HuH-7.5 (cell line): ENCODE data around the gene CHPT1.

Experiments
- DNase-seq: peaks from one replicate; pipeline ENCODE4 v3.0.0; 2011; ENCODE audit warnings: low spot score

The CHPT1 gene

DNA sequence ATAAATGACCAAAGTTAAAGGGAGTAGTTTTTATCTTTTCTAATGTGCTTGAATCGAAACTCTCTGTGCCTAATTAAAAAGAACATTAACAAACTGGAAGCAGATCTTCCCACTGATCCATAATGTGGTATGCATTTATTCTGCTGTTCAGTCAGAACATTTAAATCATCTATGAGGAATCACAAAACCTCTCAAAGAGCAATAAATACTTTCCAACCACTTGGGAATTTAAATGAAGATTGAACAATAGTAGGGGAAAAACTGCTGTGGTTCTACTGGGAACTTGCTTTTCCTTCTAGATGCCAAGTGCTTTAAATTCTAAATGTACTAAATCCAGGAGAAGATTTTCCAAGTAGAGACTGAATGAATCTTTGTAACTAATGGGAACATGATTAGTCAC lies 12.3 kb upstream of the CHPT1 start:
- no peak for DNase-seq

DNA sequence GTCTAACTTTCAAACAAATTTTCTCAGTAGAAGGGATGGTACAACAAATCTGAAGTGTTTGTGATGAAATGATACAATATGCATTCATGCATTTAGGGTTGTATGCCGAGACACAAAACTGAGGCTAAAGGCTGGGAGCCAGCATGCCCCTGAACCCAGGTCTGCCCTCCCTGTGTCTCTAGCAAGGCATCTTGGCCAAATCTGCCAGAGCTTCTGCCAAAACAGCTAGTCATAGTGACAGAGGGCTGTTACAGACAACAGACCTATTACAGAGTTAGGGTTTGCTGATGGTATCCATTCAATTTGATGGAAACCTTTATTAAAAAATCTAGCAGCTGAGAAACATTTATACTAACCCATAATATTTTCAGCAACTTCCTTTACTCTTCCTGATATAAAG lies 11.3 kb upstream of the CHPT1 start:
- no peak for DNase-seq

DNA sequence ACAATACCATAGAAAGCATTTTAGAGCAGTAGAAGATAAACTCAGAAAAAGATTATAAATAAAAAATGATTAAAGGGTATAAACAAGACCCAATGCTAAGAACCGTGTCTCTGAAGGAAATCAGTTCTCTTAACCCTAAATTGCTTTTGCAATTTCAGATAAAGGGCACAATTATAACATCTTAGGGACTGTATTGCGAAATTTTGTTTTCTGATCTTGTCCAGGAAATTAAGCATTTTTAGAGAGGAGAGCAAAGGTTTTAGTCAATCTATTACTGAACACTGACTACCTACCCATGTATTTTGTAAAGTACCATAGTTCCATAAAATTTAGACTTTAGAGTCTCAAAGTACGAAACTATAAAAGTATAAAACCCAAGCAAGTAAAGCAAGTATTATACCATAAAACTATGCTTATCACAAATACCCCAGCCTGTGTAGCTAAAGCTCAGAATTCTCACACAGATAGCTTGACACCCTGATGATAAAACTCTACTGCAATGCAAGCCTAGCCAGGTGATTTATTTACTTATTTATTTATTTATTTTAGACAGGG lies 6.8 kb upstream of the CHPT1 start:
- no peak for DNase-seq

DNA sequence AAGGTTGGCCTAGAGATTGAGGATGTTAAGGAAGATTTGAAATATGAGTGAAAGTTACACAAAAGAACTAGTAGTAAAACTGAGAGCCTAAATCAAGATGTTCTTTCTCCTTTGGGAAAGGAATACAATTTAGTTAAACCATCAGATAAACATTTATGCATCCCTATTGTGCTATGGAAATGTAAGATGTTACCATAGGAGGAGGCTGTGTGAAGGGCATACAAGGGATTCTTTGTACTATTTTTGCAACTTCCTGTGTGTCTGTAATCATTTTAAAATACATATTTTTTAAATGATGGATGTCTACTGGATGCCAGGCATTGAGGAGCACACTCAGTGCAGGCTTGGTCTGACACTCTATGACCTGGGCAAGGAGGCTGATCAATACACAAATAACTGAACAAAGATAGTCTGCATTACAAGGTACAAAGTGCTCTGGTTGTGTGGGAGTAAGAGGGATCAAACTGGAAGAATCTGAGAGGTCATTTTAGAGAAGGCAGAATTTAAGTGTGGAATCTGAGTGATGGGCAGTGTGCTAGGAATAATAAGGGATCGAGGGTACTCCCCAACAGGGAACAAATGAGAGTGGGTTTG lies 5.8 kb upstream of the CHPT1 start:
- peak; percentile 29 for DNase-seq

DNA sequence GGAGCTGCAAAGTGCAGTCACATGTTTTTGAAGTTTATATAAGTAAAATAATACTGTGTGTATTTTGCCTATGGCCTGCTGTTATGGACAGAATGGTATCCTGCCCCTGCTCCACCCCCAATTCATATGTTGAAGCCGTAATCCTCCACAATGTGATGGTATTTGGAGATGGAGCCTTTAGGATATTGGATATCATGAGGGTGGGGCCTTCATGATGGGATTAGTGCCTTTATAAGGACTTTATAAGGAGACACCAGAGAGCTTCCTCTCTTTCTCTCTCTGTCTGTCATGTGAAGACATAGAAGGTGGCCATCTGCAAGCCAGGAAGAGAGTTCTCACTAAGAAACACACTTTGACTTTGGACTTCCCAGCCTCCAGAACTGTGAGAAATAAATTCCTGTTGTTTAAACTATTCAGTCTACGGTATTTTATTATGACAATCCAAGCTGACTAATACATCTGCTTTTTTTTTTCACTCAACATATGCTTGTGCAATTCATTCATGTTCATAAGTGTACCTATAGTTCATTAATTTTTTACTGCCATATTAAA lies 3.1 kb upstream of the CHPT1 start:
- DNase-seq = no peak

DNA sequence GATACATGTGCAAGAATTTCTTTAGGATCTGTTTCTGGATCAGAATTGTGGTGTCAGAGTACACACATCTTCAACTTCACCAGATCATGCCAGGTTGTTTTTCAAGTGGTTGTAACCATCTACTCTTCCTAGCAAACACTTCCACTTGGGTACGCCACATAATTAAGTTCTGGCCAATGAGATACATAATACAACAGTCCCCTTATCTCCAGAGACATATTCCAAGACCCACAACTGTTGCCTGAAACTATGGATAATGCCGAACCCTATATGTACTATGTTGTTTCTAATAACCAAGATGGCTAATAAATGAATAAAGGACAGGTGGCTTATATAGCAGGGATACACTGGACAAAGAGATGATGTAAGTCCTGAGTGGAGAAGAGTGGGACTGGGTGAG lies 2.5 kb upstream of the CHPT1 start:
- DNase-seq = no peak

DNA sequence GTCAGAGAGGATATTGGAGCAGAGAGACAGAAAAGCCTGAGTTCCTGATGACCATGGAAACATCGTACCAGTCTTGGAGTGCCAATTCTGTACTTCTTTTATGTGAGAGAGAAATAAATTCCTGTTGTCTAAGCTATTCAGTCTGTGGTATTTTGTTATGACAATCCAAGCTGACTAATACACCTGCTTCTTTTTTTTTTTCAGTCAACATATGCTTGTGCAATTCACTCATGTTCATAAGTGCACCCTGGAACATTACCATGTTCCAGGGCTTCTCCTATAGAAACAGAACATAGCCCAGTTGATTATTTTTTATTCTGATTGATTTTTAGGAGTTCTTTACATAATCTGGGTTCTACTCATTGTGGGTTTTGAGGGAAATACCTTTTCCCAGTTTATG lies 1.7 kb upstream of the CHPT1 start:
- DNase-seq = no peak

DNA sequence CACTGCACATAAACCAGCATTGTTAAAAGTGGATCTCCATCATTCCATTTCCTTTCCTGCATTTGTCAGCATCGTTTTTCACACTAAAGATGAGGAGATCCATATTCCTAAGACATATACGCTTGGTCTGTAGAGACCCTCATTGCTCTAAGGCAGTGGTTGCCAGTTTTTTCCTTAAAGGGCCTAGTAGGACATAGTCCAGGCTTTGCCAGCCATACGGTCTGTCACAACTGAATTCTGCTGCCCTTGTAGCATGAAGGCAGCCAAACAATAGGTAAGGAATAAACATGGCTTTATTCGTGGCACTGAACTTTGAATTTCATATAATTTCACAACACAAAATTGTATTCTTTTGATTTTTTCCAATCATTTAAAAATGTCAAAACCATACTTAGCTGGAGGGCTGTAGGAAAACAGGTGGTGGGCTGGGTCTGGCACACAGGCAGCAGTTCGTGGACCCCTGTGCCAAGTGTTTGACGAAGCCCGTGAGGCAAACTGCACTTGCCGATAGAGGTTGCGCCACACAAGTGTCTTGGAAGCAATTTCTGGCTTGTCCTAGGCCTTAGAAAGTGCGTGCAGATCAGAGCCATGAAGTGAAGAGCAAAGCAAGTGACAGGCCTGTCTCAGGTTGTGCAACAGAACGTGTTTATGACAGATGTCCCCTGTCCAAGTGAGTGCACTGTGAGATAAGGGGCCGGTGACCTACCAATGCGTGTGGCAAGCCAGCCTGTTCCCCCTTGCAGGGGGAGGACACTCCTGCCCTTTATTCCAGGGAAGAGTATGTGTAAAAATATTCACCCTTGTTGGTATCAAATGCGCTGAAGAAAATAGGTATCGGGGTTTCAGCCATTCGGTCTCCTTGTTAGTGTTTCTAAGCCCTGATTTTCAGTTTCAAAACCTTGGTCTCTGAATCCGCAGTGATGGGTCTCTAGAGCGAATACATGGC lies 916 bp upstream of the CHPT1 start:
- peak; percentile 81 for DNase-seq

DNA sequence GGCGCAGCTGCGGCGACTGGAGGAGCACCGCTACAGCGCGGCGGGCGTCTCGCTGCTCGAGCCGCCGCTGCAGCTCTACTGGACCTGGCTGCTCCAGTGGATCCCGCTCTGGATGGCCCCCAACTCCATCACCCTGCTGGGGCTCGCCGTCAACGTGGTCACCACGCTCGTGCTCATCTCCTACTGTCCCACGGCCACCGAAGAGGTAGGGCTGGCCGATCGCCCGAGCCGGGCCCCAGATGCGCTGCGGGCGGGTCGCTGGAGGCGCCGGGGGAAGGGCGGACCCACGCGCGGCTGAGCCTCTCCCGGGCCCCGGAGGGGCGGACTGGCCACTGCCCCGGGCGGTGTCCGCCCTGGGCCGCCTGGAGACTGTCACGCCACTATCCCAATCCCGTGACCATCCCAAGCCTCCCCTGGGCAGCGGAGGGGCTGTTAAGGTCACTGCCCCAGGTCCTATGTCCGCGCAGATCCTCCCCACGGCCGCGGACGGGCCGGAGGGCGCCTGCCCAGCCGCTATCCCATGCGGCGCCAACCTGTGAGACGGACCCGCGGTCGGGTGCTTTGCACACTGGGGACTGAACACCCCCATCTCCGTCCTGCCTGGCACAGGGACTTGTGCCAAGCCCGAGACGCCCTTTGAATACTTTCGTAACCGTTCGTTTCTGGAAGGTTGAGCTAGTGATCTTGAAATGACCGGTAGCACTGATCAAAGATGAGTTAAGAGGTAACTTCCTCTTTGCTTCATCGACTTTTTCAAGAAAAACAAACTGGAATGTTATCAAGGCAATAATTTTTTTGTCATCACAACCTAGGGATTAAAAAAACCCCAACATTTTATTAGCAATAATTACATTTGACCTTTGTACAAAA lies 725 bp downstream of the CHPT1 start:
- peak; percentile 50 for DNase-seq

DNA sequence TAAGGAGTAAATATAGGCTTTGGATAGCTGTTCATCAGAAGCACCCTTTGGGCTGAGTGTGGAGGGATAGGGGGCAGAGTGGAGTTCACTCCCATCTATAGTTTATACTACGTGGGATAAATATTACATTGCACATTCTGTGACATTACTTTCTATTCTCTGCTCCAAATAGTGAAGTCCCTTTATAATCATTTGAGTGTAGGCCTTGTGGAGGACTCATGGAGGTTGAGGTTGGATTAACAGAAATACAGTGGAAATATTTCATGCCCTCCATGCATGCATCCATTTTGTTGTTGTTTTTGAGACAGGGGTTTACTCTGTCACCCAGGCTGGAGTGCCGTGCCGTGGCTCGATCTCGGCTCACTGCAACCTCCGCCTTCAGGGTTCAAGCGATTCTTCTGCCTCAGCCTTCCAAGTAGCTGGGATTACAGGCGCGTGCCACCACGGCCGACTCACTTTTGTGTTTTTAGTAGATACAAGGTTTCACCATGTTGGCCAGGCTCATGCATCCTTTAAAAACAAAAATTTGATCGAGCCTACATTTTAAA lies 1.4 kb downstream of the CHPT1 start:
- DNase-seq = no peak

DNA sequence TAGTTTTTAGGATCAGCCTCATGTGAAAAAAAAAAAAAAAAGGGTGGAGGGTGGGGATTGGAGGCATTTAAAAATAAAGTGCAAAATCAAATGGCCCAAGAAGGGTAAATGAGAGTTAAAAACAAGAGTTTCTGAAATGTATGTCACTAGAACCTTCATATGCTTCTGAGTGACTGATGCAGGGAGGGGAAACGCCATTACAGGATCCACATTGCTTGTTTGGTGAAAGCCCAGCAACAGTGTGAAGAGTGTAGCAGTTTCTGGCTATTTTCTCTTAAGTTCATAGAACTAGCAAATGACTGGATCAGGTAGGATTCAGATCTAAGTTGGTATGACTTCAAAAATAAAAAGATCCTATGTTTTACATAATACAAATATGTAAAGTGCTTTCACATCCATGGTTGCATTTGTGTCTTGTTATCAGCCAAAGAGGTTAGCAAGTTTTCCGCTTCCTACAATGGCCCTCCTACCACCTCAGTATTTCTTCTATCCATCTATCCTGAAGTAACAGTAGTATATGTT lies 2.9 kb downstream of the CHPT1 start:
- no peak for DNase-seq

DNA sequence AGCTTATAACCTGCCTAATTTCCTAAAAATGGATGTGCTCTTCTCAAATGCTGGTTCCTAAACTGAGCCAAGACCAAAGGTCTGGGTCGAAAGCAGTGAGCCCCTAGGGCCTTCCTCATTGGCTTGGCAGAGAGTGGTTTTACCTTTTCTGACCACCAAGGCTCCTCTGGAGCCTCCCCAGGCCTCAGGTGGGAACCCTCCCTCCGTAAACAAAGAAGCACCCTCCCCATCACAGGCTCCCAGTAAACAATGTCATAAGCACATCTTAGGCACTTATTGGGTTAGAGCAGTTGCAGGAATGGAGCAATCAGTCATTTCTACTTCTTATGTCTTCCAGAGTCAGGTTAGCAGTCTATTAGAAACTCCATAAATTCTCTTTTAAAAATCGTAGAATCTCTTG lies 6.0 kb downstream of the CHPT1 start:
- no peak for DNase-seq

DNA sequence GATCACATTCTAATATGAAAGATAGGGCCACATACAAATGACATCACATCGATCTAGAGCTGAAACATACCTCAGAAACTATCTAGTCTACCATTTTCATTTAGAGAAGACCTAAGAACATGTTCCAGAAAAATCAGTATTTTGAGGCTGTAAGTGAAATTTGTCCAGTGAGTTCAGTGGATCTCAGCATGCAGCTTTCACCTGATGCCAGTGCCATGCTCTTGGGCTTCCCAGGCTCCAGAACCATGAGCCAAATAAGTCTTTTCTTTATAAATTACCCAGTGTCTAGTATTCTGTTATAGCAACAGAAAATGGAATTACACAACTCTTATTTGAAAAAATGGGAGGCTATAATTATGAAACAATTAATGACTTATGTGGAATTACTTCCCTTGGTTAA lies 9.0 kb downstream of the CHPT1 start:
- no peak for DNase-seq

DNA sequence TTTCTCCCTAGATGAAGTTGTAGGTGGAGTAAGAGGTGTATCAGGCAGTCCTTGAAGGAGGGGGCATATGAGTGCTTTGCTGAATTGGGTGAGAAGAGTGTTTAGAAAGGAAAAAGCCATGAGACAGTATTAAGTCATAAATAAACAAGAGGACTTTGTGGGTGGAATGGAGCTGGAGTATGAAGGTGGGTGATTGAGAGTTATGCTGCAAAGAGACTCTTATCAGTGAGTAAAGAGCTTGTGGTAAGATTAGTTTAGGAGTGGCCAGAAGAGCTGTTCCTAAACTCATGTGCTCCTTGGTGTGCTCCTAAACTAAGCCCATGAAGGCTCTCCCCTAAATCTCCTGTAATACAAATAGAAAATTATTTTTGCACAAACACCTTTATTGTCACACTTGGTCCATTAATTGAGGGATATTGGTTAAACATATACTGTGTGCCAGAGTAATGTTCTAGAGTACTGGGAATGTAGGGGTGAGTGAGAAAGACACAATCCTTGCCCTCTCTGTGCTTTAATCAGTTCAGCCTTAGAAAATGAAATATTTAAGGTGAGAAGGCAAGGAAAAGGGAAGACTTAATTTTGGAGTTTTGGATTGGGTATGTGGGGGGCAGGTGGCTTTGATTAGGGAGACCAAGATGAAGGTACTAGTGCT lies 9.8 kb downstream of the CHPT1 start:
- no peak for DNase-seq

DNA sequence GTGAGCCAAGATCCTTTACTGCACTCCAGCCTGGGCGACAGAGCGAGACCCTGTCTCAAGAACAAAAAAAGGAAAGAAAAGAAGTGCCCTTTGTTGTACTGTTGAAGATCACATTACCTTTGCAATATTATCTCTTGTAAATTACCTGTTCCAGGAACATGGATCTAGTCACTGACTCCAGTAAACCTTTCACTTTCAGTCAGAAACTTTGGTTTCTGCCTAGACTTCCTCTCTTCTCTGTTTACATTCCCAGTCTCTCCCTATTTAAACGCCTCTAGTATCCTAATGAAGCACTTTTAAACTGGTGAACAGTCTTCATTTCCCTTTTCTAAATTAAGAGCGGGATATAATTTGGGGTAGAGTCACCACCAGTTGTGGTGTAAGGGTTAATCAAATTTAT lies 12.8 kb downstream of the CHPT1 start:
- no peak for DNase-seq

DNA sequence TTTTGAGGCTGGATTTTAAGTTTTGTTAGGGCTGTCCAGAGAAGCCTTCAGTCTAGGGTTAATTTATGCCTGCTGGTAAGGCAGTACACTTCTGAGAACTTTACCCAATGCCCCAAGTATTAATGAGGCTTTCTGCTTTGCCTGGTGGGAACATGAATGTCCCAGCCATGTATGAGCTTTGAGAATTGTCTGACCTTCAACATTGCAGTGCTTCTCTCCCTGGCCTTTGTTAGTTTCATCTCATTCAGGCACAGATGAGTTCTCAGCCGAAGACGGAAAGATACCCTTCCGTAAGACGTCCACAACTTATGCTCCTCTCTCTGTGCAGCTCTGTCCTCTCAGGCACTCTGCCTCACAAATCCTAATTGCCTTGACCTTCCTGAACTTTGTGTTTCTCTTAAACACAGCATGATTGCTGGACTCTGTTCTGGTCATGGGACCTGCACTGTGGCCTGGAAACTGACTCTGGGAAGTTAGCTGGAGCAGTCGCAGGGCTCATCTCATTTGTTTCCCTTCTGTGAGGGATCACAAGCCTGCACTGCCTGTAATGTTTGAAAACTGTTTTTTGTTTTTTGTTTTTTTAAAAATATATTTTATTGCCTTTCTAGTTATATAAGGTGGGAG lies 15.7 kb downstream of the CHPT1 start:
- peak; percentile 19 for DNase-seq

DNA sequence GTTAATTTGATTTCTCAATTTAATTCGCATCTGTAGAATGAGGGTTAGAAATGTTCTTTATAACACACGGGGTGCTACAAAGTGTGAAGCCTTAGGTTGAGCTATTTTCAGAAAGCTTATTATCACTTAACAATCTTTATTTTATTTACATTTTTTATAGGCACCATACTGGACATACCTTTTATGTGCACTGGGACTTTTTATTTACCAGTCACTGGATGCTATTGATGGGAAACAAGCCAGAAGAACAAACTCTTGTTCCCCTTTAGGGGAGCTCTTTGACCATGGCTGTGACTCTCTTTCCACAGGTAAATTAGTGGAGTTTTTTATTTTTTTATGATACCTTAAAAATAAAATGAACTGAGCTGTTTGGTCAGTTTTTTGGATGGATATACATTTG lies 16.5 kb downstream of the CHPT1 start:
- no peak for DNase-seq

DNA sequence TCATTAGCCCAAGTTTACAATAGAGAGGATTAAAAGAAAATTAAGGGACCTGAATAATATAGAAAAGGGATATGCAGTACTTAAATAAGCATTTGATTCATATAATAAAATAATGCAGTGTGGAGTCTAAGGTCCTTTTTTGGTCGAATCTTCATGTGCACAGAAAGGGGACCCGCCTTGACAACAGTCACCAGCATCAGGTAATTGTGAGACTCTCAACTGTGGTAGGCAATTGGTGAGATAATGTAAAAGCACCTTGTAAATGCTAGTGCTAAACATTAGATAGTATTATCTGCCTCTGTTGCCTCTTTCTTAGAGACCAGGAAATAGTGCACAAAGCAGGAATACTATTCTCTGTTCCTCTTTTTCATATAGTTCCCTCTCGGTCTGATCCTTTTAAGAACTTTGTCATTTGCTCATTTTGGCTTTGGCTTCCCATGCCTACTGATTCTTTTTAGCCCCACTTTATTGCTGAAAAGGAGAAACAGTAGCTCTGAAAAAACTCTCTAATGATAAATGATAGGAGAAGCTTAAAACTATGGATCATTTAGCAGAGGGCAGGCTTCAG lies 17.5 kb downstream of the CHPT1 start:
- no peak for DNase-seq

DNA sequence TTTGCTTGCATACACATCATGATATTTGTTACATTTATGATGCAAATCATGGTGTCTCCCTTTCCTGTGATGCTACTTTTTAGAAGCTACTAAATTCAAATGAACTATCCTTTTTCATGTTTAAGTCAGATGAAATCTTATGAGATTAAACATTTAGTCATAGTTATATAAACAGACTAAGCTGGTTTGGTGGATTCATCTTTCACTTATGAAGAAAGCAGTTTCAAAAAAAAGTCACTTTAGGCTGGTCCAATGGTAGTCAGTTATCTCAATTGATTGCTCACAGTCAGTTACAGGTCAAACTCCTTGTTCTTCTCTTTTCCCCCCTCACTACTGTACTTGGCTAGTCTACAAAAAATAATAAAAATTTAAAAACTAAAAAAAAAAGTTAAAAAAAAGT lies 22.1 kb downstream of the CHPT1 start:
- no peak for DNase-seq

DNA sequence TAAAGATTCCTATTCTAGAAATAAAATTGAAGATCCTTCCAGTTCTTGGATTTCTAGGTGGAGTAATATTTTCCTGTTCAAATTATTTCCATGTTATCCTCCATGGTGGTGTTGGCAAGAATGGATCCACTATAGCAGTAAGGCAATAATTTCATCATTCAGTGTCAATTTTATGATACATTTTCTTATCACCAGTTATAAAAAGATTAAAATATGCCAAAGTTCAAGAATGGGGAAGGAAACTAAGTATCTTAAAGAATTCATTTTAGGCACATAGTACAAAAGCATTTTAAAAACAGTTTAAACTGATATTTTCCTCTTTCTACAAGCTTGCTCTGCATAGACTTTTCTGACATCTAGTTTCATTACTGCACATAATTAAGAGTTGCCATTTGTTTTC lies 22.7 kb downstream of the CHPT1 start:
- no peak for DNase-seq
